GM18951 (cell line): ENCODE results near the gene NUP85.
"Not testable (repeated sequence)": the region's sequence is repeated elsewhere in the genome, so short reads cannot be mapped to it uniquely, and the experiment has no call there.

ENCODE experiments used
- POLR2A ChIP-seq: IDR thresholded peaks from 4 replicates; pipeline ENCODE4 v1.6.1; 2011; ENCODE audit warnings: mild to moderate bottlenecking; ENCODE audit not compliant: insufficient read length, insufficient read depth; ENCODE audit errors: extremely low read depth
- in situ Hi-C: fragments of 300-500 bp; cut with MboI; formaldehyde crosslinking; loops from one replicate; pipeline ENCODE4 v1.12.0; 2022; ENCODE audit warnings: low sequenced_read_pairs, mixed read lengths, inconsistent platforms; ENCODE audit not compliant: unreplicated experiment

NUP85 gene, protein sequence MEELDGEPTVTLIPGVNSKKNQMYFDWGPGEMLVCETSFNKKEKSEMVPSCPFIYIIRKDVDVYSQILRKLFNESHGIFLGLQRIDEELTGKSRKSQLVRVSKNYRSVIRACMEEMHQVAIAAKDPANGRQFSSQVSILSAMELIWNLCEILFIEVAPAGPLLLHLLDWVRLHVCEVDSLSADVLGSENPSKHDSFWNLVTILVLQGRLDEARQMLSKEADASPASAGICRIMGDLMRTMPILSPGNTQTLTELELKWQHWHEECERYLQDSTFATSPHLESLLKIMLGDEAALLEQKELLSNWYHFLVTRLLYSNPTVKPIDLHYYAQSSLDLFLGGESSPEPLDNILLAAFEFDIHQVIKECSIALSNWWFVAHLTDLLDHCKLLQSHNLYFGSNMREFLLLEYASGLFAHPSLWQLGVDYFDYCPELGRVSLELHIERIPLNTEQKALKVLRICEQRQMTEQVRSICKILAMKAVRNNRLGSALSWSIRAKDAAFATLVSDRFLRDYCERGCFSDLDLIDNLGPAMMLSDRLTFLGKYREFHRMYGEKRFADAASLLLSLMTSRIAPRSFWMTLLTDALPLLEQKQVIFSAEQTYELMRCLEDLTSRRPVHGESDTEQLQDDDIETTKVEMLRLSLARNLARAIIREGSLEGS

DNA sequence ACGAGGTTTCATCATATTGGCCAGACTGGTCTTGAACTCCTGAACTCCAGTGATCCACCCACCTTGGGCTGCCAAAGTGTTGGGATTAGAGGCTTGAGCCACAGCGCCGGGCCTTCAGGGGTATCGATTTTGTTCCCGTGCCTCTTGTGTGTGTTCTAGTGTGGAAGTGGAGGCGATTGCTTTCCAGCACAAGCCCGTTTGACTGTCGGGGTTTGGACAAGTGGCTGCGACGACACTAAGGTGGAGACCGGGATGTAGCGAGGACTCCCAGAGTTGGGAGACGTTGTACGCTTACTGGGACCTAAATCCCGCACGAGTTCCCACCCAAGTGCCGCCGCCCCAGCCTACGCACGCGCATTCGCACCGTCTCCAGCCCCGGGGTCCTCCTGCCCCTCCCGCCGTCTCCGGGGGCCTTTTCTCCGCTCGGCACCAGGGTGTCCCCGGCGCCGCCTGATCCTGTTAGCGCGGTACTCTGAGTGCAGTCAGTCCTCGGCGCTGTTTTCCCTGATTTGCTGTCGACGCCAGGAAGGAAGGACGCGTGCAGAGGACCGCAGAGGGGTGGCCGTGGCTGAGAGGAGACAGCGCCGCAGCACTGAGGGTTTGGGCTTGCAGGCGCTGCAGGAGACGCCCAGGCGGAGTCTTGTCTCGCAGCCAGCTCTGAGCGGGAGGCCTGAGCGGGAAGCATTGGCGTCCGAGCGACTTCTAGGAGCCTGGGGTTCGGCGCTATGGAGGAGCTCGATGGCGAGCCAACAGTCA, at the start of gene NUP85:
NUP85 (plus strand) TSS at position 643 of the 756 bp plus-strand sequence; CDS start at position 726, 83 bp downstream.
- peak; percentile 91 for TF ChIP-seq POLR2A
- in situ Hi-C loops, result no loop called here

DNA sequence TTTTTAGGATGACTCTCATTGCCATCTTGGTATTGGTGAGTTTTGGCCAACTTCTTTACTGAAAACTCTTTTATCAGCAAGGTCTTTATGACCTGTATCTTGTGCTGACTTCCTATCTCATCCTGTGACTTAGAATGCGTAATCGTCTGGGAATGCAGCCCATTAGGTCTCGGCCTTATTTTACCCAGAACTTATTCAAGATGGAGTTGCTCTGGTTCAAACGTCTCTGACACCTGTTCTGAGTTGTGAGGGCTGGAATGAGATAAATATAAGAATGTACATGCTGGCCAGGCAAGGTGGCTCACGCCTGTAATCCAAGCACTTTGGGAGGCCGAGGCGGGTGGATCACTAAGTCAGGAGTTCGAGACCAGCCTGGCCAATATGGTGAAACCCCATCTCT, 47.0 kb upstream of the NUP85 start:
- in situ Hi-C loops, result not testable (repeated sequence)

GRCh38 chr17:75159196-75160031, 46.1 kb upstream of the NUP85 start:
- in situ Hi-C loops, result no loop called here

GRCh38 chr17:75160211-75160610, 45.3 kb upstream of the NUP85 start:
- no peak for TF ChIP-seq POLR2A
- in situ Hi-C loops, result no loop called here

More at GRCh38 chr17:75159196-75160031, 46.1 kb upstream of the NUP85 start:
- TF ChIP-seq POLR2A, result no peak

- no peak for TF ChIP-seq POLR2A
- in situ Hi-C loops, result no loop called here
These were observed 42.4 kb upstream of the NUP85 start for GRCh38 chr17:75163074-75163473.

- in situ Hi-C loops, result not testable (repeated sequence)
These were observed 40.9 kb upstream of the NUP85 start for GRCh38 chr17:75164606-75165005.

- in situ Hi-C loops, result no loop called here
- TF ChIP-seq POLR2A, result no peak
These were observed 36.5 kb upstream of the NUP85 start for GRCh38 chr17:75168998-75169397.

GRCh38 chr17:75173526-75173925, 32.0 kb upstream of the NUP85 start:
- TF ChIP-seq POLR2A, result no peak
- in situ Hi-C loops, result no loop called here

GRCh38 chr17:75174996-75175395, 30.5 kb upstream of the NUP85 start:
- TF ChIP-seq POLR2A, result no peak
- in situ Hi-C loops, result no loop called here

- no peak for TF ChIP-seq POLR2A
These were observed 28.9 kb upstream of the NUP85 start for GRCh38 chr17:75176625-75177024.

DNA sequence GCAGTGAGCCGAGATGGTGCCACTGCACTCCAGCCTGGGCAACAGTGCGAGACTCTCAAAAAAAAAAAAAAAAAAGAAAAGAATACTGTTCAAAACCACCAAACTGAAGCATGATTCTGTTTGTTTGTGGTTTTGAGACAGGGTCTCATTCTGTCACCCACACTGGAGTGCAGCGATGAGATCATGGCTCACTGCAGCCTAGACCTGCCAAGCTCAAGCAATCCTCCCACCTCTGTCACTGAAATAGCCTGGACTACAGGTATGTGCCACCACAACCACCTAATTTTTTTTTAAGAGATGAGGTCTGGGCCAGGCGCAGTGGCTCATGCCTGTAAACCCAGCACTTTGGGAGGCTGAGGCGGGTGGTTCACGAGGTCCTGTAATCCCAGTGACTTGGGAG, 27.0 kb upstream of the NUP85 start:
- no peak for TF ChIP-seq POLR2A
- in situ Hi-C loops, result no loop called here

More at GRCh38 chr17:75176625-75177024, 28.9 kb upstream of the NUP85 start:
- in situ Hi-C loops, result no loop called here

DNA sequence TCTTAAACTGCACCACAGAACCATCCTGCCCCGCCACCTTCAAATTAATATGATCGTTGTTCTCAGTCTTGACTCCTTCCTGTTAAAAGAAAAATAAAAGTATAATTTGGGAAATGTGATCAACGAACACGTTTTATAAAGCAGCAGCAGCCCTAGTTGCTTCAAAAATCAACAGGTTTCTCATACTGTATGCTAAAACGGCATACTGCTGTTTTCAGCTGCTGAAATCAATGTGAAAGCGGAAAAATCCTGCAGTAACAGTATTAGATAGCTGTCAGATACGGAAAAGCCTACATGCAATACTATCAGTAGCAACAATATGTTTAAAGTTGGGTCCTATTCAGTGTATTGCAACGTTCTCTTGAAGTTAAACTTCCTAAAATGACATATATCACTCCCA, 24.4 kb upstream of the NUP85 start:
- in situ Hi-C loops, result no loop called here

More for the DNA sequence above, 24.4 kb upstream of the NUP85 start:
- no peak for TF ChIP-seq POLR2A
